Measurements from ENCODE around the gene P4HB. TPM values are rescaled to one million over a fixed set of nuclear protein-coding genes. Genes with fewer than 3 reads are reported as not detected.

The P4HB gene
- polyA plus RNA-seq, 1 of the 3 experiments (the other 2 are of a cell fraction), result 165 TPM

GRCh38 chr17:81813861-81814683 is 46.3 kb downstream of the P4HB start:
- ChIA-PET CTCF (interaction anchor here (0.7 to 2.2 kb wide), 8 partner anchors 8 to 80 kb away, joined by 3 to 10 read pairs (median 3); no protein-coding TSS in a partner anchor), POLR2A (interaction anchor here (1.9 kb wide), 1 partner anchor 19 kb away, joined by 6 read pairs; the partner anchor contains the start of gene MCRIP1)

More at GRCh38 chr17:81813861-81814683, 46.3 kb downstream of the P4HB start:
- no peaks in the 10 kb centered on the region for H3K9me2 ChIP-seq
- H3K27ac ChIP-seq (ENCODE audit: low read depth in 2 of 2, low read length in 1 of 2), result no peak overlapping the region
- DNase-seq, result no peak
- H3K4me2 ChIP-seq, result no peak overlapping the region
- H3K9ac ChIP-seq, result no peak overlapping the region
- TF ChIP-seq TEAD4 (IDR thresholded peaks at IDR 0.05; ENCODE audit: borderline replicate concordance, insufficient read depth) (no peak), CHD2 (IDR thresholded peaks at IDR 0.05; ENCODE audit: low read length, partially characterized antibody) (no peak), MAX (IDR thresholded peaks at IDR 0.05; ENCODE audit: low read depth) (no peak), RAD21 (IDR thresholded peaks at IDR 0.05; ENCODE audit: low read length) (no peak), NFIC (IDR thresholded peaks at IDR 0.05; ENCODE audit: borderline replicate concordance) (no peak), POLR2AphosphoS5 (IDR thresholded peaks at IDR 0.05; ENCODE audit: low read depth, low read length) (no peak), FOXJ3 (CRISPR knock-in tag; IDR thresholded peaks at IDR 0.05) (no peak), RFX5 (IDR thresholded peaks at IDR 0.05; ENCODE audit: low read length) (no peak), USF1 (IDR thresholded peaks at IDR 0.05; ENCODE audit: borderline replicate concordance, low read depth) (no peak), TAF1 (IDR thresholded peaks at IDR 0.05; ENCODE audit: borderline replicate concordance, low read depth, low read length) (no peak), MXI1 (IDR thresholded peaks at IDR 0.05; ENCODE audit: low read depth, low read length) (no peak), MEF2A (IDR thresholded peaks at IDR 0.05; ENCODE audit: borderline replicate concordance, low read depth) (no peak), SIN3A (IDR thresholded peaks at IDR 0.05; ENCODE audit: borderline replicate concordance, low read depth, low read length) (no peak), FOSL2 (IDR thresholded peaks at IDR 0.05; ENCODE audit: borderline replicate concordance, low read depth) (no peak), USF2 (IDR thresholded peaks at IDR 0.05; ENCODE audit: borderline replicate concordance, low read depth, low read length) (no peak), PBX3 (IDR thresholded peaks at IDR 0.05) (no peak), REST (IDR thresholded peaks at IDR 0.05; ENCODE audit: low read depth, low read length) (no peak), NRF1 (IDR thresholded peaks at IDR 0.05; ENCODE audit: low read depth, low read length) (no peak), JUND (IDR thresholded peaks at IDR 0.05) (no peak), CTCF (IDR thresholded peaks at IDR 0.05) (no peak)
- no peak overlapping the region for H3K4me3 ChIP-seq (ENCODE audit: low read depth in 2 of 2, low read length in 1 of 2)
- H3K4me1 ChIP-seq (ENCODE audit: control insufficient read depth in 1 of 2, insufficient read depth in 2 of 2, low read depth in 1 of 2, low read length in 1 of 2), result peaks cover 0 to 35% of the 10 kb centered on the region in 2 experiments; a peak in 1 of 4 replicates
- 84% methylated on average over 34 of the region's 41 CpGs for WGBS (ENCODE audit: low lambda C conversion rate)
- H3F3A ChIP-seq (replicated peaks; ENCODE audit: insufficient read depth), result no peaks in the 10 kb centered on the region
- H3K36me3 ChIP-seq (replicated peaks in 1 of 2; ENCODE audit: control insufficient read depth in 1 of 2, insufficient read depth in 2 of 2, low read length in 1 of 2), result no peaks in the 10 kb centered on the region
- H3K27me3 ChIP-seq (ENCODE audit: insufficient read depth), result peaks cover 20% of the 10 kb centered on the region
- H4K20me1 ChIP-seq (ENCODE audit: insufficient read depth), result no peaks in the 10 kb centered on the region
- no peaks in the 10 kb centered on the region for H3K9me3 ChIP-seq
- H2AFZ ChIP-seq (ENCODE audit: low read depth), result no peak overlapping the region
- no peaks in the 10 kb centered on the region for H3K79me2 ChIP-seq (ENCODE audit: insufficient read depth)

All from SK-N-SH (cell line).